Omental fat pad (tissue), 4 donors: ENCODE data around the gene QSER1. TPM values are rescaled to one million over a fixed set of nuclear protein-coding genes. Genes with fewer than 3 reads are reported as not detected.
"Not testable (repeated sequence)": the region's sequence is repeated elsewhere in the genome, so short reads cannot be mapped to it uniquely, and the experiment has no call there.

Source experiments
- ATAC-seq: fragments of 150-250 bp; one replicate; pipeline ENCODE4 v1.9.1; 2016; ENCODE audit warnings: mild to moderate bottlenecking, moderate library complexity; ENCODE audit not compliant: low FRiP score
- DNase-seq: peaks from one replicate; pipeline ENCODE4 v3.0.0-alpha.2; 2019; ENCODE audit warnings: low spot score
- CTCF ChIP-seq, 3 donors: fragments of 450-650 bp; IDR thresholded peaks; one replicate each; pipeline ENCODE4 v1.5.1; 2016 to 2017; ENCODE audit warnings: antibody characterized with exemption in 3 of 3, mild to moderate bottlenecking in 3 of 3, moderate library complexity in 2 of 3
- small RNA-seq: library from RNA; depleted of rRNA; stranded (forward); fragments of <200 nt; gene quantifications from one replicate; pipeline ENCODE3, GENCODE V24; 2016
- total RNA-seq, 4 donors: library from RNA; depleted of rRNA; stranded (reverse); fragments of >200 nt; gene quantifications; one replicate each; pipeline ENCODE4 v1.1.0, GENCODE V29; 2016

QSER1 gene
- total RNA-seq, 4 donors from 2014 or later, result 22.6 to 34.2 (median 25.9) TPM

GRCh38 chr11:33021937-33022336 is 129.3 kb downstream of the QSER1 start:
- ATAC-seq (no peak), DNase-seq (no peak)
- TF ChIP-seq CTCF (IDR thresholded peaks at IDR 0.05), result no peak

DNA sequence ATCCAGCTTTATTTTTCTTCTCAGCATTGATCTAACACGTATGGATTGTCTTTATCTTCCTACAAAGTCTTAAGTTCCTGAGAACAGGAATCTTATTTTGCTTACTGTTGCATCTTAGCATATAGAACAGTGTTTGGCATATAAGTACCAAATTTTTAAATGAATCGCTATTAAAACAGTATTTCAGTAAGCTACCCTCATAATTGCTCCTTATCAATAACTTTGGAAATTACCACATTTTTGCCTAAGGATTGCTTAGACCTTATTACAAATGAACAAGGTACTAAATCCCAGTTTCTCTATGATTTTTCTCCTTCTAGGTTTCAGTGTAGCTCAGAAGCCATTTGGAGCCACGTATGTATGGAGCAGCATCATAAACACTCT is 132.7 kb downstream of the QSER1 start:
- ATAC-seq (no peak), DNase-seq (no peak)

DNA sequence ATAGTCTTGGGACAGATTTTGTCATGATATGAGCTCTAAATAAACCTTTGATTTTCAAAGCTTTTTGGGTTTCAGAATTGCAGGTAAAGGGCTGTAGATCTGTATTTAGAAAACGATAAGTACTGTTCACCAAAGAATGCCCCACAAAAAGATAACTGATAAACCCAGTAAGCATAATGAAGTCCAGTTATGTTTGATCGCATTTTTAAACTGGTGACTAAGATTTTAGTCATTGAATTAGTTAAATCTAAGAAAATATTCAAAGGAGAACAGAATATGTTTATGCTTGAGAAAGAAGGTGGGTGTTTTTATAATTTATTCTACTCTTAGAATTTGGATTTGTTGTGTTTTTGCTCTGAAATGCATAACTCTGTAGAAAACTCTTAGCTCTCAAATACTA is 134.6 kb downstream of the QSER1 start:
- TF ChIP-seq CTCF (IDR thresholded peaks at IDR 0.05), result no peak
- DNase-seq (no peak), ATAC-seq (no peak)

More for the DNA sequence above, 132.7 kb downstream of the QSER1 start:
- no peak for TF ChIP-seq CTCF (IDR thresholded peaks at IDR 0.05)

- ATAC-seq, result no peak
- no peak for DNase-seq
- TF ChIP-seq CTCF (IDR thresholded peaks at IDR 0.05), result no peak
These were observed 135.4 kb downstream of the QSER1 start for GRCh38 chr11:33027846-33028536.

GRCh38 chr11:33028537-33028914 is 135.9 kb downstream of the QSER1 start:
- ATAC-seq, result no peak
- TF ChIP-seq CTCF (IDR thresholded peaks at IDR 0.05), result no peak
- DNase-seq, result no peak

DNA sequence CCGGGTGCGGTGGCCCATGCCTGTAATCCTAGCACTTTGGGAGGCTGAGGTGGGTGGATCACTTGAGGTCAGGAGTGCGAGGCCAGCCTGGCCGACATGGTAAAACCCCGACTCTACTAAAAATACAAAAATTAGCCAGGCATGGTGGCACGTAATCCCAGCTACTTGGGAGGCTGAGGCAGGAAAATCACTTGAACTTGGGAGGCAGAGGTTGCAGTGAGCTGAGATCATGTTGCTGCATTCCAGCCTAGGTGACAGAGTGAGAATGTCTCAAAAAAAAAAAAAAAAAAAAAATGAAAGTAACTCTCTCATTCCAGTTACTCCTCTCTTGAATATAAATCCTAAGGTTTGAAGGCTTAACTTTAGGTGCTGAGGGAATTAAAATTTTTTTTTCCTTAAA is 136.6 kb downstream of the QSER1 start:
- ATAC-seq, DNase-seq: not testable (repeated sequence)

Small RNA genes lying within 50 kb of the gene (small RNA-seq; reads per million reads assigned to genes)
- gene RF00019, result not detected

Other genes with a start within 250 kb of the QSER1 start
- not detected for gene CCDC73, start 98.1 kb upstream of the QSER1 start, total RNA-seq
- gene PRRG4, start 62.9 kb upstream of the QSER1 start, total RNA-seq, result 1 to 10 TPM; 1.4 to 3.5 (median 2.0) TPM
- 1 to 10 TPM in 1 of 4 donors, under 1 TPM in 3; 0.46 to 1.8 (median 0.87) TPM for gene DEPDC7, start 123.1 kb downstream of the QSER1 start, total RNA-seq
- 10 to 100 TPM; 24.7 to 52.6 (median 34.6) TPM for gene TCP11L1, start 146.8 kb downstream of the QSER1 start, total RNA-seq